A549 (cell line): ENCODE results near the gene CCNL1. TPM values are rescaled to one million over a fixed set of nuclear protein-coding genes. Genes with fewer than 3 reads are reported as not detected.
A peak's percentile ranks its signal among the peaks of the same experiment; 100 is the strongest.

Source experiments
- ATAC-seq, 2 experiments: fragments of 200-7000 bp in 1 of 2; fragments of >200 bp in 1 of 2; cut with Nextera tagmentation in 1 of 2; cut with Tn5 transposase in 1 of 2; 3 replicates each; pipeline versions ENCODE4 v1.8.0 to v1.9.1; 2018 to 2020; ENCODE audit warnings: mild to moderate bottlenecking in 1 of 2, moderate library complexity in 1 of 2
- CTCF ChIA-PET: fragments of 300-600 bp; sonication (Branson Sonifier 250); formaldehyde crosslinking; extraction: SDS; loops from one replicate; lab custom pipeline; 2021; ENCODE audit warnings: antibody characterized with exemption, inconsistent platforms; lab: Yijun Ruan, JAX
- POLR2A ChIA-PET: fragments of 350-600 bp; formaldehyde crosslinking; extraction: SDS; loops from one replicate; lab custom pipeline; 2021; ENCODE audit warnings: antibody characterized with exemption, inconsistent platforms; lab: Yijun Ruan, JAX
- DNase-seq, 2 experiments: peaks; one replicate each; pipeline versions ENCODE4 v3.0.0 to v3.0.0-alpha.2; 2011 to 2016; ENCODE audit warnings: low read depth in 1 of 2, low spot score in 1 of 2
- FAIRE-seq: peaks from 2 replicates; lab custom pipeline; 2011; peaks lifted over from hg19 to GRCh38; lab: Jason Lieb, UNC
- H3K27ac ChIP-seq, 2 experiments: fragments of >200 bp; sonication (Bioruptor Twin); formaldehyde crosslinking; 3 replicates each; pipeline ENCODE4 v1.5.1; 2016 to 2017
- H3K4me1 ChIP-seq: fragments of >200 bp; sonication (Bioruptor Twin); formaldehyde crosslinking; 3 replicates; pipeline ENCODE4 v1.6.1; 2016
- H3K4me2 ChIP-seq: fragments of >200 bp; sonication (Bioruptor Twin); formaldehyde crosslinking; 3 replicates; pipeline ENCODE4 v1.6.1; 2016
- H3K4me3 ChIP-seq: fragments of >200 bp; sonication (Bioruptor Twin); formaldehyde crosslinking; 3 replicates; pipeline ENCODE4 v1.5.1; 2016
- H3K9me3 ChIP-seq: fragments of >200 bp; sonication (Bioruptor Twin); formaldehyde crosslinking; 3 replicates; pipeline ENCODE4 v1.6.1; 2016
- ATOH8 ChIP-seq: fragments of 250-450 bp; sonication (Bioruptor Pico); IDR thresholded peaks from 2 replicates; pipeline ENCODE4 v1.5.0; 2020; ENCODE audit warnings: low read depth, mild to moderate bottlenecking, moderate library complexity
- BCL3 ChIP-seq: fragments of >200 bp; sonication (Bioruptor Twin); formaldehyde crosslinking; IDR thresholded peaks from 3 replicates; pipeline ENCODE4 v1.6.1; 2016
- BHLHE40 ChIP-seq: IDR thresholded peaks from 2 replicates; pipeline ENCODE4 v1.6.1; 2012; ENCODE audit warnings: low read depth, low read length, inconsistent platforms
- CTCF ChIP-seq: fragments of >200 bp; sonication (Bioruptor Twin); formaldehyde crosslinking; IDR thresholded peaks from 3 replicates; pipeline ENCODE4 v1.5.1; 2016
- E2F6 ChIP-seq: IDR thresholded peaks from 2 replicates; pipeline ENCODE4 v1.6.1; 2012; ENCODE audit warnings: low read depth, borderline replicate concordance
- EHF ChIP-seq: fragments of 250-450 bp; sonication (Bioruptor Pico); IDR thresholded peaks from 2 replicates; pipeline ENCODE4 v1.5.0; 2020; ENCODE audit warnings: mild to moderate bottlenecking
- EHMT2 ChIP-seq: fragments of 200-600 bp; sonication (generic); IDR thresholded peaks from 2 replicates; pipeline ENCODE4 v1.6.1; 2016; ENCODE audit warnings: antibody characterized with exemption, low read depth, mild to moderate bottlenecking, moderate library complexity
- ELK1 ChIP-seq: fragments of 150-350 bp; IDR thresholded peaks from 2 replicates; pipeline ENCODE4 v1.6.1; 2014; ENCODE audit warnings: low read depth, mild to moderate bottlenecking, low read length
- FOSL2 ChIP-seq, 2 experiments: fragments of 450-650 bp in 1 of 2; fragments of >200 bp in 1 of 2; sonication (Bioruptor Twin) in 1 of 2; formaldehyde crosslinking; IDR thresholded peaks; 2 replicates each; pipeline versions ENCODE4 v1.5.0 to v1.6.1; 2016 to 2020; ENCODE audit warnings: mild to moderate bottlenecking in 1 of 2, moderate library complexity in 1 of 2
- HDAC2 ChIP-seq: fragments of 200-600 bp; sonication (generic); IDR thresholded peaks from 2 replicates; pipeline ENCODE4 v1.6.1; 2016
- HES2 ChIP-seq: fragments of >200 bp; sonication (Bioruptor Twin); formaldehyde crosslinking; IDR thresholded peaks from 2 replicates; pipeline ENCODE4 v1.6.1; 2016
- HEYL ChIP-seq: fragments of 250-450 bp; sonication (Bioruptor Pico); IDR thresholded peaks from 2 replicates; pipeline ENCODE4 v1.8.0; 2021; ENCODE audit warnings: mild to moderate bottlenecking, moderate library complexity
- HMGXB4 ChIP-seq: fragments of 250-450 bp; sonication (Bioruptor Pico); IDR thresholded peaks from 2 replicates; pipeline ENCODE4 v1.5.0; 2021; ENCODE audit warnings: mild to moderate bottlenecking, moderate library complexity, borderline replicate concordance
- KDM5A ChIP-seq: fragments of 200-600 bp; sonication (generic); IDR thresholded peaks from 2 replicates; pipeline ENCODE4 v1.6.1; 2016; ENCODE audit warnings: antibody characterized with exemption, mild to moderate bottlenecking
- MAFK ChIP-seq: fragments of 450-650 bp; IDR thresholded peaks from 2 replicates; pipeline ENCODE4 v1.6.1; 2014; ENCODE audit not compliant: partially characterized antibody
- MAX ChIP-seq: IDR thresholded peaks from 2 replicates; pipeline ENCODE4 v1.6.1; 2012
- NFE2L2 ChIP-seq: fragments of 150-350 bp; conservative IDR thresholded peaks from 2 replicates; pipeline ENCODE4 v1.6.1; 2014; ENCODE audit warnings: low read length
- NPAS2 ChIP-seq: fragments of 250-450 bp; sonication (Bioruptor Pico); IDR thresholded peaks from 2 replicates; pipeline ENCODE4 v1.8.0; 2022; ENCODE audit warnings: mild to moderate bottlenecking, moderate library complexity, borderline replicate concordance
- NR3C1 ChIP-seq: fragments of >200 bp; sonication (Bioruptor Twin); formaldehyde crosslinking; IDR thresholded peaks from 3 replicates; pipeline ENCODE4 v1.6.1; 2017
- RAD21 ChIP-seq, 2 experiments: fragments of >200 bp in 1 of 2; sonication (Bioruptor Twin) in 1 of 2; formaldehyde crosslinking in 1 of 2; IDR thresholded peaks in 1 of 2; conservative IDR thresholded peaks in 1 of 2; 2 replicates in 1 of 2; 3 replicates in 1 of 2; pipeline ENCODE4 v1.6.1; 2012 to 2018; ENCODE audit warnings: inconsistent platforms in 1 of 2
- RARB ChIP-seq: fragments of 250-450 bp; sonication (Bioruptor Pico); IDR thresholded peaks from 2 replicates; pipeline ENCODE4 v1.8.0; 2021; ENCODE audit warnings: mild to moderate bottlenecking, moderate library complexity
- RNF2 ChIP-seq: fragments of 200-600 bp; sonication (generic); IDR thresholded peaks from 2 replicates; pipeline ENCODE4 v1.6.1; 2016; ENCODE audit warnings: low read depth, mild to moderate bottlenecking, antibody characterized with exemption, moderate library complexity, borderline replicate concordance
- SMC3 ChIP-seq: fragments of >200 bp; sonication (Bioruptor Twin); formaldehyde crosslinking; IDR thresholded peaks from 3 replicates; pipeline ENCODE4 v1.6.1; 2018; ENCODE audit warnings: inconsistent platforms
- TP53 ChIP-seq: fragments of 250-450 bp; sonication (Bioruptor Pico); IDR thresholded peaks from 2 replicates; pipeline ENCODE4 v1.5.0; 2021; ENCODE audit warnings: mild to moderate bottlenecking, moderate library complexity
- ZC3H11A ChIP-seq: fragments of 450-650 bp; IDR thresholded peaks from 2 replicates; pipeline ENCODE4 v1.6.1; 2014; ENCODE audit warnings: antibody characterized with exemption, mild to moderate bottlenecking
- ZNF302 ChIP-seq: fragments of 250-450 bp; sonication (Bioruptor Pico); IDR thresholded peaks from 2 replicates; pipeline ENCODE4 v1.9.0; 2021; ENCODE audit warnings: inconsistent platforms, mild to moderate bottlenecking, moderate library complexity
- polyA plus RNA-seq, 4 experiments: library from polyadenylated mRNA; depleted of rRNA in 3 of 4; stranded (reverse); fragments of >200 nt; fragmentation: RNase III in 1 of 4; extraction: RNeasy Plus Mini Kit Qiagen cat#74134 plus additional on column Dnase treatment in 1 of 4; gene quantifications; 2 replicates in 3 of 4; 3 replicates in 1 of 4; pipeline ENCODE4 v1.2.3, GENCODE V29; 2011 to 2017

Gene CCNL1
- polyA plus RNA-seq, 2 of the 4 experiments (the other 2 are of a cell fraction): 45.1 to 170 TPM

- TF ChIP-seq SMC3 (no peak), E2F6 (no peak), RARB (CRISPR knock-in tag) (no peak), HMGXB4 (CRISPR knock-in tag) (no peak), KDM5A (no peak), BHLHE40 (no peak), MAX (no peak), HDAC2 (no peak), ZC3H11A (no peak), ZNF302 (CRISPR knock-in tag) (no peak), RNF2 (no peak), FOSL2 (IDR thresholded peaks at IDR 0.05) (no peak), FOSL2 (CRISPR knock-in tag; IDR thresholded peaks at IDR 0.05) (no peak), NPAS2 (CRISPR knock-in tag) (no peak), NFE2L2 (no peak), ATOH8 (CRISPR knock-in tag) (no peak), HES2 (no peak), HEYL (no peak), TP53 (CRISPR knock-in tag) (no peak), BCL3 (no peak)
- Histone ChIP-seq H3K9me3 (no peaks in the 10 kb centered on the region), H3K4me1 (peaks cover 80% of the 10 kb centered on the region), H3K27ac (peak overlapping the region; percentile 39 to 42; a peak in 2 of 6 replicates), H3K4me2 (peak overlapping the region; percentile 19; the same call in 1 of the 3 replicates), H3K4me3 (no peak overlapping the region)
- CTCF ChIA-PET: interaction anchor here (2.8 to 10.9 kb wide), 3 partner anchors 13 to 44 kb away, joined by 16 to 72 read pairs (median 39); no protein-coding TSS in a partner anchor
- POLR2A ChIA-PET: interaction anchor here (8.0 kb wide), 1 partner anchor 37 kb away, joined by 69 read pairs; no protein-coding TSS in a partner anchor
- ATAC-seq (no peak), FAIRE-seq (no peak), DNase-seq (no peak)
These were observed 34.8 kb downstream of the CCNL1 start for GRCh38 chr3:157125101-157125500.

- CTCF ChIA-PET: interaction anchor here (1.0 to 2.5 kb wide), 7 partner anchors 8 to 973 kb away, joined by 4 to 17 read pairs (median 8); partner anchors contain the start of gene TIPARP
- DNase-seq (no peak), ATAC-seq (no peak), FAIRE-seq (no peak)
- no peak for TF ChIP-seq EHMT2
- TF ChIP-seq ELK1: no peak
- no peak for TF ChIP-seq FOSL2 (IDR thresholded peaks at IDR 0.05)
- TF ChIP-seq FOSL2 (CRISPR knock-in tag; IDR thresholded peaks at IDR 0.05): no peak
- no peak for TF ChIP-seq CTCF
- TF ChIP-seq BHLHE40: no peak
- no peak for TF ChIP-seq NR3C1
- no peak for TF ChIP-seq BCL3
- TF ChIP-seq EHF (CRISPR knock-in tag): no peak
- no peak for TF ChIP-seq MAFK
- no peak for TF ChIP-seq RAD21 (conservative IDR thresholded peaks at IDR 0.05 in 1 of 2, IDR thresholded peaks at IDR 0.05 in 1 of 2)
- peak overlapping the region in 1 of 2 experiments; percentile 15; a peak in 1 of 6 replicates for H3K27ac ChIP-seq
- no peak overlapping the region for H3K4me2 ChIP-seq
- H3K4me1 ChIP-seq: peaks cover 65% of the 10 kb centered on the region
- H3K4me3 ChIP-seq: no peak overlapping the region
- POLR2A ChIA-PET: interaction anchor here (4.2 kb wide), 1 partner anchor 35 kb away, joined by 40 read pairs; no protein-coding TSS in a partner anchor
- no peaks in the 10 kb centered on the region for H3K9me3 ChIP-seq
These were observed 36.3 kb downstream of the CCNL1 start for GRCh38 chr3:157123621-157124020.
